ENCODE measurements around the gene NDUFA12. TPM values are rescaled to one million over a fixed set of nuclear protein-coding genes. Genes with fewer than 3 reads are reported as not detected.
A peak's percentile ranks its signal among the peaks of the same experiment; 100 is the strongest.

NDUFA12 gene
- total and polyA plus RNA-seq, 9 of the 15 experiments (the other 6 are each of a cell fraction or from before 2014, with no cell fraction given): 115 to 986 (median 283) TPM

GRCh38 chr12:95003213-95003920, at the start of gene NDUFA12 (continued):
- TF ChIP-seq, protein P1, sequence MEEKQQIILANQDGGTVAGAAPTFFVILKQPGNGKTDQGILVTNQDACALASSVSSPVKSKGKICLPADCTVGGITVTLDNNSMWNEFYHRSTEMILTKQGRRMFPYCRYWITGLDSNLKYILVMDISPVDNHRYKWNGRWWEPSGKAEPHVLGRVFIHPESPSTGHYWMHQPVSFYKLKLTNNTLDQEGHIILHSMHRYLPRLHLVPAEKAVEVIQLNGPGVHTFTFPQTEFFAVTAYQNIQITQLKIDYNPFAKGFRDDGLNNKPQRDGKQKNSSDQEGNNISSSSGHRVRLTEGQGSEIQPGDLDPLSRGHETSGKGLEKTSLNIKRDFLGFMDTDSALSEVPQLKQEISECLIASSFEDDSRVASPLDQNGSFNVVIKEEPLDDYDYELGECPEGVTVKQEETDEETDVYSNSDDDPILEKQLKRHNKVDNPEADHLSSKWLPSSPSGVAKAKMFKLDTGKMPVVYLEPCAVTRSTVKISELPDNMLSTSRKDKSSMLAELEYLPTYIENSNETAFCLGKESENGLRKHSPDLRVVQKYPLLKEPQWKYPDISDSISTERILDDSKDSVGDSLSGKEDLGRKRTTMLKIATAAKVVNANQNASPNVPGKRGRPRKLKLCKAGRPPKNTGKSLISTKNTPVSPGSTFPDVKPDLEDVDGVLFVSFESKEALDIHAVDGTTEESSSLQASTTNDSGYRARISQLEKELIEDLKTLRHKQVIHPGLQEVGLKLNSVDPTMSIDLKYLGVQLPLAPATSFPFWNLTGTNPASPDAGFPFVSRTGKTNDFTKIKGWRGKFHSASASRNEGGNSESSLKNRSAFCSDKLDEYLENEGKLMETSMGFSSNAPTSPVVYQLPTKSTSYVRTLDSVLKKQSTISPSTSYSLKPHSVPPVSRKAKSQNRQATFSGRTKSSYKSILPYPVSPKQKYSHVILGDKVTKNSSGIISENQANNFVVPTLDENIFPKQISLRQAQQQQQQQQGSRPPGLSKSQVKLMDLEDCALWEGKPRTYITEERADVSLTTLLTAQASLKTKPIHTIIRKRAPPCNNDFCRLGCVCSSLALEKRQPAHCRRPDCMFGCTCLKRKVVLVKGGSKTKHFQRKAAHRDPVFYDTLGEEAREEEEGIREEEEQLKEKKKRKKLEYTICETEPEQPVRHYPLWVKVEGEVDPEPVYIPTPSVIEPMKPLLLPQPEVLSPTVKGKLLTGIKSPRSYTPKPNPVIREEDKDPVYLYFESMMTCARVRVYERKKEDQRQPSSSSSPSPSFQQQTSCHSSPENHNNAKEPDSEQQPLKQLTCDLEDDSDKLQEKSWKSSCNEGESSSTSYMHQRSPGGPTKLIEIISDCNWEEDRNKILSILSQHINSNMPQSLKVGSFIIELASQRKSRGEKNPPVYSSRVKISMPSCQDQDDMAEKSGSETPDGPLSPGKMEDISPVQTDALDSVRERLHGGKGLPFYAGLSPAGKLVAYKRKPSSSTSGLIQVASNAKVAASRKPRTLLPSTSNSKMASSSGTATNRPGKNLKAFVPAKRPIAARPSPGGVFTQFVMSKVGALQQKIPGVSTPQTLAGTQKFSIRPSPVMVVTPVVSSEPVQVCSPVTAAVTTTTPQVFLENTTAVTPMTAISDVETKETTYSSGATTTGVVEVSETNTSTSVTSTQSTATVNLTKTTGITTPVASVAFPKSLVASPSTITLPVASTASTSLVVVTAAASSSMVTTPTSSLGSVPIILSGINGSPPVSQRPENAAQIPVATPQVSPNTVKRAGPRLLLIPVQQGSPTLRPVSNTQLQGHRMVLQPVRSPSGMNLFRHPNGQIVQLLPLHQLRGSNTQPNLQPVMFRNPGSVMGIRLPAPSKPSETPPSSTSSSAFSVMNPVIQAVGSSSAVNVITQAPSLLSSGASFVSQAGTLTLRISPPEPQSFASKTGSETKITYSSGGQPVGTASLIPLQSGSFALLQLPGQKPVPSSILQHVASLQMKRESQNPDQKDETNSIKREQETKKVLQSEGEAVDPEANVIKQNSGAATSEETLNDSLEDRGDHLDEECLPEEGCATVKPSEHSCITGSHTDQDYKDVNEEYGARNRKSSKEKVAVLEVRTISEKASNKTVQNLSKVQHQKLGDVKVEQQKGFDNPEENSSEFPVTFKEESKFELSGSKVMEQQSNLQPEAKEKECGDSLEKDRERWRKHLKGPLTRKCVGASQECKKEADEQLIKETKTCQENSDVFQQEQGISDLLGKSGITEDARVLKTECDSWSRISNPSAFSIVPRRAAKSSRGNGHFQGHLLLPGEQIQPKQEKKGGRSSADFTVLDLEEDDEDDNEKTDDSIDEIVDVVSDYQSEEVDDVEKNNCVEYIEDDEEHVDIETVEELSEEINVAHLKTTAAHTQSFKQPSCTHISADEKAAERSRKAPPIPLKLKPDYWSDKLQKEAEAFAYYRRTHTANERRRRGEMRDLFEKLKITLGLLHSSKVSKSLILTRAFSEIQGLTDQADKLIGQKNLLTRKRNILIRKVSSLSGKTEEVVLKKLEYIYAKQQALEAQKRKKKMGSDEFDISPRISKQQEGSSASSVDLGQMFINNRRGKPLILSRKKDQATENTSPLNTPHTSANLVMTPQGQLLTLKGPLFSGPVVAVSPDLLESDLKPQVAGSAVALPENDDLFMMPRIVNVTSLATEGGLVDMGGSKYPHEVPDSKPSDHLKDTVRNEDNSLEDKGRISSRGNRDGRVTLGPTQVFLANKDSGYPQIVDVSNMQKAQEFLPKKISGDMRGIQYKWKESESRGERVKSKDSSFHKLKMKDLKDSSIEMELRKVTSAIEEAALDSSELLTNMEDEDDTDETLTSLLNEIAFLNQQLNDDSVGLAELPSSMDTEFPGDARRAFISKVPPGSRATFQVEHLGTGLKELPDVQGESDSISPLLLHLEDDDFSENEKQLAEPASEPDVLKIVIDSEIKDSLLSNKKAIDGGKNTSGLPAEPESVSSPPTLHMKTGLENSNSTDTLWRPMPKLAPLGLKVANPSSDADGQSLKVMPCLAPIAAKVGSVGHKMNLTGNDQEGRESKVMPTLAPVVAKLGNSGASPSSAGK (IDR thresholded peaks at IDR 0.05): no peak
- TF ChIP-seq CREM (IDR thresholded peaks at IDR 0.05; ENCODE audit: low read depth): peak; percentile 80
- TF ChIP-seq, protein P2, sequence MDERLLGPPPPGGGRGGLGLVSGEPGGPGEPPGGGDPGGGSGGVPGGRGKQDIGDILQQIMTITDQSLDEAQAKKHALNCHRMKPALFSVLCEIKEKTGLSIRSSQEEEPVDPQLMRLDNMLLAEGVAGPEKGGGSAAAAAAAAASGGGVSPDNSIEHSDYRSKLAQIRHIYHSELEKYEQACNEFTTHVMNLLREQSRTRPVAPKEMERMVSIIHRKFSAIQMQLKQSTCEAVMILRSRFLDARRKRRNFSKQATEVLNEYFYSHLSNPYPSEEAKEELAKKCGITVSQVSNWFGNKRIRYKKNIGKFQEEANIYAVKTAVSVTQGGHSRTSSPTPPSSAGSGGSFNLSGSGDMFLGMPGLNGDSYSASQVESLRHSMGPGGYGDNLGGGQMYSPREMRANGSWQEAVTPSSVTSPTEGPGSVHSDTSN (CRISPR knock-in tag; IDR thresholded peaks at IDR 0.05; ENCODE audit: low read depth): peak; percentile 80
- TF ChIP-seq, protein P2 (tag; conservative IDR thresholded peaks at IDR 0.05; ENCODE audit: low read depth): peak; percentile 89
